ENCODE data around the gene OBP2A. TPM values are rescaled to one million over a fixed set of nuclear protein-coding genes. Genes with fewer than 3 reads are reported as not detected.
A peak's percentile ranks its signal among the peaks of the same experiment; 100 is the strongest.
"Not testable (repeated sequence)": the region's sequence is repeated elsewhere in the genome, so short reads cannot be mapped to it uniquely, and the experiment has no call there.

Gene OBP2A
- not detected for total RNA-seq (2021; ENCODE audit: unreplicated experiment)
- not detected in 2 replicates for polyA plus RNA-seq (2012)
- Bru-seq, nascent RNA = not detected
- BruChase-seq, experiment 1, labeled RNA remaining after a 6-hour chase = not detected
- not detected for BruChase-seq, experiment 2, labeled RNA remaining after a 2-hour chase
- long read RNA-seq = 0 reads

- H3K9me2 ChIP-seq (ENCODE audit: insufficient read depth); CTCF ChIA-PET; BruUV-seq (replicated peaks); RAD21 ChIA-PET (ENCODE audit: low non-redundant PET in 1 of 2, low total read pairs in 2 of 2, uncharacterized antibody in 2 of 2, unreplicated experiment in 2 of 2); H3K4me1 ChIP-seq (ENCODE audit: control insufficient read depth in 1 of 2, insufficient read depth in 2 of 2, low read length in 2 of 2); H3K4me2 ChIP-seq (ENCODE audit: low read length); H3K9ac ChIP-seq (ENCODE audit: low read length); H3K9me3 ChIP-seq (ENCODE audit: control insufficient read depth in 1 of 2, insufficient read depth in 1 of 2, low read depth in 1 of 2, low read length in 2 of 2); DNase-seq (ENCODE audit: low read depth, low spot score); H4K20me1 ChIP-seq (ENCODE audit: insufficient read depth); H3K79me2 ChIP-seq (ENCODE audit: insufficient read depth, low read length); H3K36me3 ChIP-seq (ENCODE audit: control insufficient read depth in 1 of 2, insufficient read depth in 2 of 2, low read length in 2 of 2); intact Hi-C loops (cut with micrococcal nuclease); H3K27ac ChIP-seq (ENCODE audit: low read depth, low read length); H3K4me3 ChIP-seq (replicated peaks in 1 of 2; ENCODE audit: low read depth in 1 of 2, low read length in 2 of 2); POLR2A ChIA-PET; H2AFZ ChIP-seq (ENCODE audit: low read depth, low read length, poor library complexity, severe bottlenecking); ATAC-seq: not testable (repeated sequence)
- peaks cover 23% of the 10 kb centered on the region for H3K27me3 ChIP-seq (ENCODE audit: insufficient read depth, low read length)
These were observed at the start of gene OBP2A for GRCh38 chr9:135545646-135546176. TSS of gene OBP2A (plus strand) at chr9:135546126. CDS start at chr9:135546181, 55 bp downstream.

DNA sequence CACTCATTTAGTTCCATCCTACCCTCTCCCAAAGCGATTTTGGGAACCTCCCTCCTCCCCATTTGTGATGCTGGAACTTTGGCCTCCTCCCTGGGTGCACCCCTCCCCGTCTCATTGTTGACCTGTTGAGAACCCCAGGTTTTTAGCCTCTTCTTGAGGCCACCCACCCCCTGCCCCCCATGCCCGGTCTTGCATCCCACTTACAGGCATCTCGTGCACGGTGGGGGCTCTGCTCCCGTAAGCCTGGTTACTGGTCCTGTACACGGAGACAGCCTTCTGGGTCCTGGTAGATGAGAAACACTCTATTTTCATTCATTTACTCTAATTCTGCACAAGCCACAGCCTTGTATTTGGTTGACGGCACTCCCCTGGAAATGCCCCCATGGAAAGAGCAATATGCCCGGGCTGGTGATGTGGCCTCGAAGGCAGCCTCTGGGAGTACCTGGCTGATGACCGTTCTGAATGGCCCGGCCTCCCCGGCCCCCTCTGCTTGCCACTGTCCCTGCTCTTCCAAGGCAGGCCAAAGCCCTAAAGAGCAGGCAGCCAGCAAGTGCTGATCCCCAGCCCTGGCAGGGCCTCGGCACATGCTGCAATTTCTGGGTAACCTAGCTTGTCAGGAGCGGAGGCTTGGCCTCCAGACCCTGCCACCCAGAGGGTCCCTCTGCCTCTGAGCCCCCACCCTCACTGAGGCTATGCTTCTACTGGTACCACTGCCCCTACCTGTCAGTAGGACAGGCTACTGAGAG is 47.4 kb upstream of the OBP2A start:
- no peak for ATAC-seq
- intact Hi-C loops (cut with micrococcal nuclease) = no loop called here
- RAD21 ChIA-PET (ENCODE audit: low non-redundant PET in 1 of 2, low total read pairs in 2 of 2, uncharacterized antibody in 2 of 2, unreplicated experiment in 2 of 2) = no interaction called here
- peak overlapping the region; percentile 78 to 79; a peak in 3 of 4 replicates for H3K4me3 ChIP-seq (replicated peaks in 1 of 2; ENCODE audit: low read depth in 1 of 2, low read length in 2 of 2)
- H3K4me1 ChIP-seq (ENCODE audit: control insufficient read depth in 1 of 2, insufficient read depth in 2 of 2, low read length in 2 of 2) = peaks cover 12 to 42% of the 10 kb centered on the region in 2 experiments
- no peaks in the 10 kb centered on the region for H4K20me1 ChIP-seq (ENCODE audit: insufficient read depth)
- POLR2A ChIA-PET = no interaction called here
- peaks cover 30% of the 10 kb centered on the region for H3K79me2 ChIP-seq (ENCODE audit: insufficient read depth, low read length)
- H3K36me3 ChIP-seq (ENCODE audit: control insufficient read depth in 1 of 2, insufficient read depth in 2 of 2, low read length in 2 of 2) = peaks cover 5 to 21% of the 10 kb centered on the region in 2 experiments
- H3K9me2 ChIP-seq (ENCODE audit: insufficient read depth) = no peaks in the 10 kb centered on the region
- CTCF ChIA-PET = interaction anchor here (1.6 kb wide), 1 partner anchor 19 kb away, joined by 4 read pairs; the partner anchor contains the start of gene PPP1R26
- H3K9ac ChIP-seq (ENCODE audit: low read length) = peak overlapping the region; percentile 98; the same call in 1 of the 2 replicates
- H2AFZ ChIP-seq (ENCODE audit: low read depth, low read length, poor library complexity, severe bottlenecking) = no peak overlapping the region
- no peak overlapping the region for H3K27ac ChIP-seq (ENCODE audit: low read depth, low read length)
- H3K4me2 ChIP-seq (ENCODE audit: low read length) = peak overlapping the region; percentile 95
- no peak for DNase-seq (ENCODE audit: low read depth, low spot score)
- BruUV-seq (replicated peaks) = no TSS peak
- H3K27me3 ChIP-seq (ENCODE audit: insufficient read depth, low read length) = no peaks in the 10 kb centered on the region
- no peak for TF ChIP-seq ELF1 (IDR thresholded peaks at IDR 0.05; ENCODE audit: borderline replicate concordance, low read depth)
- no peak for TF ChIP-seq RAD21 (IDR thresholded peaks at IDR 0.05; ENCODE audit: low read depth)
- TF ChIP-seq YY1 (IDR thresholded peaks at IDR 0.05; ENCODE audit: extremely low read depth, insufficient replicate concordance, low read depth, low read length) = no peak
- no peak for TF ChIP-seq SIN3A (IDR thresholded peaks at IDR 0.05; ENCODE audit: low read depth)
- TF ChIP-seq TCF7L2 (IDR thresholded peaks at IDR 0.05; ENCODE audit: borderline replicate concordance, extremely low read depth, insufficient read depth, insufficient read length) = no peak
- no peaks in the 10 kb centered on the region for H3K9me3 ChIP-seq (ENCODE audit: control insufficient read depth in 1 of 2, insufficient read depth in 1 of 2, low read depth in 1 of 2, low read length in 2 of 2)
